H9 (cell line): Measurements from ENCODE around the gene RABL6. TPM values are rescaled to one million over a fixed set of nuclear protein-coding genes. Genes with fewer than 3 reads are reported as not detected.
"Not testable (repeated sequence)": the region's sequence is repeated elsewhere in the genome, so short reads cannot be mapped to it uniquely, and the experiment has no call there.

Experiments used
- DNase-seq: peaks from one replicate; pipeline ENCODE4 v3.0.0-alpha.2; 2017
- H2AFZ ChIP-seq: one replicate; pipeline ENCODE4 v1.6.1; 2013; ENCODE audit warnings: mild to moderate bottlenecking, low read length, control low read depth, moderate library complexity
- H2AK5ac ChIP-seq: 2 replicates; pipeline ENCODE4 v1.6.1; 2013; ENCODE audit warnings: low read length, control low read depth, mixed read lengths; ENCODE audit not compliant: insufficient read length
- H2BK120ac ChIP-seq: one replicate; pipeline ENCODE4 v1.6.1; 2013; ENCODE audit warnings: low read depth, mild to moderate bottlenecking, low read length, control low read depth, inconsistent platforms; ENCODE audit not compliant: poor library complexity, severe bottlenecking
- H2BK12ac ChIP-seq: 2 replicates; pipeline ENCODE4 v1.6.1; 2013; ENCODE audit warnings: low read length, control low read depth, mixed read lengths, low read depth; ENCODE audit not compliant: insufficient read length
- H2BK15ac ChIP-seq: 2 replicates; pipeline ENCODE4 v1.6.1; 2013; ENCODE audit warnings: low read depth, low read length, control low read depth
- H2BK20ac ChIP-seq: one replicate; pipeline ENCODE4 v1.6.1; 2013; ENCODE audit warnings: low read depth, mild to moderate bottlenecking, low read length, control low read depth, inconsistent platforms; ENCODE audit not compliant: poor library complexity, severe bottlenecking
- H2BK5ac ChIP-seq: 2 replicates; pipeline ENCODE4 v1.6.1; 2013; ENCODE audit warnings: low read length, control low read depth, mixed read lengths; ENCODE audit not compliant: insufficient read length
- H3K14ac ChIP-seq: 2 replicates; pipeline ENCODE4 v1.6.1; 2013; ENCODE audit warnings: low read length, control low read depth; ENCODE audit not compliant: insufficient read depth
- H3K18ac ChIP-seq: 2 replicates; pipeline ENCODE4 v1.6.1; 2013; ENCODE audit warnings: low read depth, mild to moderate bottlenecking, mixed read lengths, low read length, control low read depth; ENCODE audit not compliant: insufficient read length
- H3K23ac ChIP-seq: 2 replicates; pipeline ENCODE4 v1.6.1; 2013; ENCODE audit warnings: low read length, control low read depth, mixed read lengths, low read depth; ENCODE audit not compliant: insufficient read length
- H3K23me2 ChIP-seq: 2 replicates; pipeline ENCODE4 v1.6.1; 2013; ENCODE audit warnings: low read depth, mild to moderate bottlenecking, mixed read lengths, low read length, control low read depth; ENCODE audit not compliant: insufficient read length, poor library complexity, severe bottlenecking
- H3K27ac ChIP-seq: 2 replicates; pipeline ENCODE4 v1.5.1; 2013; ENCODE audit warnings: low read length, control low read depth, mixed read lengths, low read depth; ENCODE audit not compliant: insufficient read length
- H3K27me3 ChIP-seq: 2 replicates; pipeline ENCODE4 v1.6.1; 2013; ENCODE audit warnings: low read length, control low read depth, inconsistent platforms; ENCODE audit not compliant: insufficient read depth
- H3K4ac ChIP-seq: 2 replicates; pipeline ENCODE4 v1.6.1; 2013; ENCODE audit warnings: low read depth, mild to moderate bottlenecking, control low read depth, inconsistent platforms, low read length, moderate library complexity
- H3K4me1 ChIP-seq: 2 replicates; pipeline ENCODE4 v1.6.1; 2013; ENCODE audit warnings: low read length, control low read depth, inconsistent platforms; ENCODE audit not compliant: insufficient read depth
- H3K4me2 ChIP-seq: 2 replicates; pipeline ENCODE4 v1.6.1; 2013; ENCODE audit warnings: low read length, control low read depth, mixed read lengths; ENCODE audit not compliant: insufficient read length, insufficient read depth
- H3K56ac ChIP-seq: 2 replicates; pipeline ENCODE4 v1.6.1; 2013; ENCODE audit warnings: low read depth, mild to moderate bottlenecking, mixed read lengths, low read length, control low read depth; ENCODE audit not compliant: insufficient read length
- H3K79me1 ChIP-seq: 2 replicates; pipeline ENCODE4 v1.6.1; 2013; ENCODE audit warnings: low read depth, mild to moderate bottlenecking, moderate library complexity, low read length, control low read depth, inconsistent platforms; ENCODE audit not compliant: insufficient read depth, poor library complexity, severe bottlenecking
- H3K79me2 ChIP-seq: 2 replicates; pipeline ENCODE4 v1.6.1; 2013; ENCODE audit warnings: low read length, control low read depth, inconsistent platforms; ENCODE audit not compliant: insufficient read depth
- H3K9ac ChIP-seq: 2 replicates; pipeline ENCODE4 v1.6.1; 2013; ENCODE audit warnings: low read length, control low read depth, mixed read lengths; ENCODE audit not compliant: insufficient read length; ENCODE audit errors: extremely low read depth
- H3K9me3 ChIP-seq: one replicate; pipeline ENCODE4 v1.6.1; 2013; ENCODE audit warnings: low read depth, low read length, inconsistent platforms; ENCODE audit not compliant: control insufficient read depth
- H3T11ph ChIP-seq: one replicate; pipeline ENCODE4 v1.6.1; 2013; ENCODE audit warnings: mild to moderate bottlenecking, low read length, control low read depth, inconsistent platforms
- H4K20me1 ChIP-seq: one replicate; pipeline ENCODE4 v1.6.1; 2013; ENCODE audit not compliant: control insufficient read depth, insufficient read length, insufficient read depth
- H4K5ac ChIP-seq: 2 replicates; pipeline ENCODE4 v1.6.1; 2013; ENCODE audit warnings: low read depth, mild to moderate bottlenecking, mixed read lengths, low read length, control low read depth; ENCODE audit not compliant: insufficient read length
- H4K8ac ChIP-seq: replicated peaks from 2 replicates; pipeline ENCODE4 v1.6.1; 2013; ENCODE audit warnings: low read length, control low read depth, mixed read lengths, low read depth; ENCODE audit not compliant: insufficient read length
- H4K91ac ChIP-seq: 2 replicates; pipeline ENCODE4 v1.6.1; 2013; ENCODE audit warnings: low read depth, mild to moderate bottlenecking, moderate library complexity, mixed read lengths, low read length, control low read depth; ENCODE audit not compliant: insufficient read length
- H3K27ac Mint-ChIP-seq, 3 experiments: 2 replicates in 2 of 3; 3 replicates in 1 of 3; pipeline ENCODE4 v1.8.0; 2020 to 2021; ENCODE audit warnings: mixed read lengths in 3 of 3, mild to moderate bottlenecking in 1 of 3, moderate library complexity in 1 of 3
- H3K27me3 Mint-ChIP-seq: 2 replicates; pipeline ENCODE4 v1.8.0; 2021; ENCODE audit warnings: low read depth, mild to moderate bottlenecking, moderate library complexity, mixed read lengths
- H3K36me3 Mint-ChIP-seq, 3 experiments: 2 replicates in 2 of 3; 3 replicates in 1 of 3; pipeline ENCODE4 v1.8.0; 2020 to 2021; ENCODE audit warnings: low read depth in 3 of 3, mixed read lengths in 3 of 3; ENCODE audit not compliant: insufficient read depth in 1 of 3
- H3K4me1 Mint-ChIP-seq, 2 experiments: 2 replicates each; pipeline ENCODE4 v1.8.0; 2020; ENCODE audit warnings: mixed read lengths in 2 of 2
- H3K4me3 Mint-ChIP-seq, 2 experiments: 2 replicates in 1 of 2; 3 replicates in 1 of 2; pipeline ENCODE4 v1.8.0; 2020 to 2021; ENCODE audit warnings: mild to moderate bottlenecking in 2 of 2, mixed read lengths in 2 of 2, moderate library complexity in 1 of 2
- H3K9me3 Mint-ChIP-seq, 2 experiments: 2 replicates in 1 of 2; 3 replicates in 1 of 2; pipeline ENCODE4 v1.8.0; 2020; ENCODE audit warnings: mild to moderate bottlenecking in 2 of 2, mixed read lengths in 2 of 2, moderate library complexity in 1 of 2
- WGBS: extraction: QIAGEN DNeasy Blood & Tissue Kit; methylation state at CpG from one replicate; pipeline ENCODE4 v1.1.7; 2013; ENCODE audit warnings: missing lambda C conversion rate, low lambda C conversion rate, mixed read lengths; ENCODE audit not compliant: insufficient read length; ENCODE audit errors: extremely low coverage; 5-methylcytosine and 5-hydroxymethylcytosine counted together
- total RNA-seq: library from RNA; stranded (reverse); gene quantifications from 2 replicates; pipeline ENCODE4 v1.2.1, GENCODE V29; 2021
- TF ChIP-seq, protein P1 (sequence below): fragments of 200-600 bp; sonication (generic); conservative IDR thresholded peaks from 3 replicates; pipeline ENCODE4 v1.8.0; 2021; ENCODE audit warnings: antibody characterized with exemption, mild to moderate bottlenecking

RABL6 gene
- total RNA-seq, 1 experiment from 2014 or later: 108 TPM

DNA sequence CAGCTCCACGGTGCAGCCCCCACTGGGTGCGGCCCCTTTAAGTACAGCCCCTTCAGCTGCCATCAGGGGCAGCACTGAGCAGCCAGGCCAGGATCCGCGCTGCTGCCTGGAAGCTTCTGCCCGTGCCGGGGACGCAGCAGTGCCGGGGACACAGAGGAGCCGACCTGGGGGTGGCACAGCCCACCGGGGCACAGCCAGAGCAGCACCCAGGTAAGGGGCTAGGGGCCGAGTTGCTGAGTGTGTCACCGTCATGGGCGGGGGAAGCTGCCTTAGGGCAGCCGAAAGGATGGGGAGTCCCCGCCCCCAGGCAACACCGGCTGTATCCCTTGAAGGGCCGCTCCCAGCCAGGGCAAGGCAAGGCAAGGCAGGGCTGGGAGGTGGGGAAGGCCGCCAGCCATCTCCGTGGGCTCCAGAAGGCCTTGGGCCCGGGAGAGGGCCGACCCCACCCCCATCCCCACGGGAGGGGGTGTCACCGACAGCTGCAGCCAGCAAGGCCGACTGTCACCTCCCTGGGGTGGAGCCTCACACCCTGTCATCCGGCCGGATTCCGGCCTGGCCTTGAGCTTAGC, 34.7 kb downstream of the RABL6 start, which contains the start of gene AJM1:
Gene AJM1, plus strand, starts transcription at position 99 of the 569 bp plus-strand sequence. CDS start 1,937 bp downstream, outside the sequence.
- not testable (repeated sequence) for H2BK20ac ChIP-seq, H3K56ac ChIP-seq, H2AFZ ChIP-seq, H2BK5ac ChIP-seq, H3K18ac ChIP-seq, H4K5ac ChIP-seq, H3K9me3 ChIP-seq, H3K27ac ChIP-seq, H3K14ac ChIP-seq, H4K20me1 ChIP-seq, H3K79me2 ChIP-seq, H3K79me1 ChIP-seq, H2BK15ac ChIP-seq, H3K9ac ChIP-seq, H3K27me3 ChIP-seq, H3K9me3 Mint-ChIP-seq, H4K91ac ChIP-seq, H3T11ph ChIP-seq, H3K27me3 Mint-ChIP-seq, H2BK12ac ChIP-seq, H4K8ac ChIP-seq, H3K4me2 ChIP-seq, H3K23ac ChIP-seq, H2AK5ac ChIP-seq, H3K4ac ChIP-seq, H3K4me1 ChIP-seq, H3K23me2 ChIP-seq, H2BK120ac ChIP-seq
- WGBS: no CpG with 5 or more reads among the region's 27 CpGs
- H3K4me1 Mint-ChIP-seq: peaks cover 16 to 28% of the 10 kb centered on the region in 2 experiments
- TF ChIP-seq, protein P1, sequence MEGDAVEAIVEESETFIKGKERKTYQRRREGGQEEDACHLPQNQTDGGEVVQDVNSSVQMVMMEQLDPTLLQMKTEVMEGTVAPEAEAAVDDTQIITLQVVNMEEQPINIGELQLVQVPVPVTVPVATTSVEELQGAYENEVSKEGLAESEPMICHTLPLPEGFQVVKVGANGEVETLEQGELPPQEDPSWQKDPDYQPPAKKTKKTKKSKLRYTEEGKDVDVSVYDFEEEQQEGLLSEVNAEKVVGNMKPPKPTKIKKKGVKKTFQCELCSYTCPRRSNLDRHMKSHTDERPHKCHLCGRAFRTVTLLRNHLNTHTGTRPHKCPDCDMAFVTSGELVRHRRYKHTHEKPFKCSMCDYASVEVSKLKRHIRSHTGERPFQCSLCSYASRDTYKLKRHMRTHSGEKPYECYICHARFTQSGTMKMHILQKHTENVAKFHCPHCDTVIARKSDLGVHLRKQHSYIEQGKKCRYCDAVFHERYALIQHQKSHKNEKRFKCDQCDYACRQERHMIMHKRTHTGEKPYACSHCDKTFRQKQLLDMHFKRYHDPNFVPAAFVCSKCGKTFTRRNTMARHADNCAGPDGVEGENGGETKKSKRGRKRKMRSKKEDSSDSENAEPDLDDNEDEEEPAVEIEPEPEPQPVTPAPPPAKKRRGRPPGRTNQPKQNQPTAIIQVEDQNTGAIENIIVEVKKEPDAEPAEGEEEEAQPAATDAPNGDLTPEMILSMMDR: peak; percentile 92
- H3K4me3 Mint-ChIP-seq: peak within 1 kb of the TSS in 1 of 2 experiments; percentile 56
- H3K27ac Mint-ChIP-seq: 0 out of 7 replicates have a peak within 1 kb of the TSS, but pooled peaks of 1 of the 3 experiments have one; percentile 64
- DNase-seq: peak; percentile 87
- H3K36me3 Mint-ChIP-seq: peaks cover 0 to 15% (median 15%) of the 10 kb centered on the region in 3 experiments; a peak in 4 of 7 replicates

DNA sequence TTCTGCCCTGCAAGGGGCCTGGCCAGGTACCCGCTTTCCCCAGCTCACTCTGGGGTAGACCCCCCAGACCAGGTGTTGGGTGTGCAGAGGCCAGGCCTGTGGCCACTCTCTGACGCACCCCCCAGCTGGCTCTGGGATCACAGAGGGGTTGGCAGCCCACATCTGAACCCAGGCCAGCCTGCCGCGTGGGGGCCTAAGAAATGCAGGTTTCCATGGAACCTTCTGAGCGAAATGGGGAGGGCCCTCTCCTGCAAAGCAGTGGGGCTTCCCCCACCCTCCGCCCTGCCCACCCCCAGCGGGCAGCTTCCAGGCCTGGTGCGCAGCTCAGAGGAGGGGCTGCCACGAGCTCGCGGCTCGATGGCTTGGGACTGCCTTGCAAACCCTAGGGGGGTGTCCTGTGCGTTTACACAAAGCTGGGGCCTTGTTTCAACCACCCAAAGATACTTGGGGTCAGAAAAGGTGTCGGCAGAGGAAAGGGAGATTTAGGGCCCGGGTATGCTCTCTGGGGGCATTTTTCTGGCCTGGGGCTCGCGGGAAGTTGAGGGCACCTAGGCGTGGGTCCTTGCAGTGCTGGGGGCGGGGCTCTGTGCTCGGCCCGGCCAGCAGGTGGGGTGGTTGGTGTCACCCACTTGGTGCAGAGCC, 35.5 kb downstream of the RABL6 start:
- not testable (repeated sequence) for H4K8ac ChIP-seq, H4K20me1 ChIP-seq, H3K18ac ChIP-seq, H2BK5ac ChIP-seq, H3K14ac ChIP-seq, H3K56ac ChIP-seq, DNase-seq, H3K27me3 Mint-ChIP-seq, H3K79me1 ChIP-seq, H2AFZ ChIP-seq, H3K9ac ChIP-seq, H3K23me2 ChIP-seq, H2BK20ac ChIP-seq, H3K4me1 ChIP-seq, H3K9me3 ChIP-seq, H3K4ac ChIP-seq, H3K79me2 ChIP-seq, H3K4me2 ChIP-seq, H3K9me3 Mint-ChIP-seq, H3K23ac ChIP-seq, H4K91ac ChIP-seq, H2BK15ac ChIP-seq, H2BK120ac ChIP-seq, H3K27ac ChIP-seq, H2BK12ac ChIP-seq, H3T11ph ChIP-seq, H2AK5ac ChIP-seq, H3K27ac Mint-ChIP-seq, H3K27me3 ChIP-seq, H4K5ac ChIP-seq
- H3K36me3 Mint-ChIP-seq: peaks cover 0 to 13% (median 12%) of the 10 kb centered on the region in 3 experiments; a peak in 4 of 7 replicates
- peaks cover 16 to 28% of the 10 kb centered on the region in 2 experiments for H3K4me1 Mint-ChIP-seq
- WGBS: no CpG with 5 or more reads among the region's 21 CpGs
- peak overlapping the region in 1 of 2 experiments; percentile 12; a peak in 1 of 5 replicates for H3K4me3 Mint-ChIP-seq
